CD4-positive, alpha-beta T cell treated with Interleukin-15 for 4 hours (primary cell): ENCODE measurements around the gene ZNF598.
"Not testable (repeated sequence)": the region's sequence is repeated elsewhere in the genome, so short reads cannot be mapped to it uniquely, and the experiment has no call there.

Source experiments
- DNase-seq: peaks from one replicate; pipeline ENCODE4 v3.0.0-alpha.2; 2020; ENCODE audit warnings: low spot score

The ZNF598 gene

DNA sequence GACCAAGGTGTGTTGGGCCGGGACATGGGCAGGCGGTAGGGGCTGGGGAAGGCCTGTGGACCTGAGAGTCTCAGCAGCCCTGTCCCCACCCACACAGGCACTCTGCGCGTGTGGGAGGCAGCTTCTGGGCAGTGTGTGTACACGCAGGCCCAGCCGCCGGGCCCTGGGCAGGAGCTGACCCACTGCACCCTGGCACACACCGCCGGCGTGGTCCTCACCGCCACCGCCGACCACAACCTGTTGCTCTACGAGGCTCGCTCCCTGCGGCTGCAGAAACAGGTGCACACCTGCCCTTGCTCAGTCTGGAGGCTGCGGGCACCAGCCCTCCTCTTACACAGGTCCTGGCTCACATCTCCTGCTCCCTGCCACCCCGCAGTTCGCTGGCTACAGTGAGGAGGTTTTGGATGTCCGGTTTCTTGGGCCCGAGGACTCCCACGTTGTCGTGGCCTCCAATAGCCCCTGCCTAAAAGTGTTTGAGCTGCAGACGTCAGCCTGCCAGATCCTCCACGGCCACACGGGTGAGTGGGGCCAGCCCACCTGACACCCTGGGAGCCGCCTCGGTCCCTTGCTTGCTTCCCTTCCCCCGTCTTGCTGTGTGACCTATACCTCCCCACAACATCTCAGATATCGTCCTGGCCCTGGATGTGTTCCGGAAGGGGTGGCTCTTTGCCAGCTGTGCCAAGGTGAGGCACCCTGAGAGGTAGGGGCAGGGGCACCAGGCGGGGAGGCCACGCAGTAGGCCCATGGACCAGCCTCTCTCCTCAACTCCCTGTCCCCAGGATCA is 34.0 kb downstream of the ZNF598 start:
- no peak for DNase-seq

DNA sequence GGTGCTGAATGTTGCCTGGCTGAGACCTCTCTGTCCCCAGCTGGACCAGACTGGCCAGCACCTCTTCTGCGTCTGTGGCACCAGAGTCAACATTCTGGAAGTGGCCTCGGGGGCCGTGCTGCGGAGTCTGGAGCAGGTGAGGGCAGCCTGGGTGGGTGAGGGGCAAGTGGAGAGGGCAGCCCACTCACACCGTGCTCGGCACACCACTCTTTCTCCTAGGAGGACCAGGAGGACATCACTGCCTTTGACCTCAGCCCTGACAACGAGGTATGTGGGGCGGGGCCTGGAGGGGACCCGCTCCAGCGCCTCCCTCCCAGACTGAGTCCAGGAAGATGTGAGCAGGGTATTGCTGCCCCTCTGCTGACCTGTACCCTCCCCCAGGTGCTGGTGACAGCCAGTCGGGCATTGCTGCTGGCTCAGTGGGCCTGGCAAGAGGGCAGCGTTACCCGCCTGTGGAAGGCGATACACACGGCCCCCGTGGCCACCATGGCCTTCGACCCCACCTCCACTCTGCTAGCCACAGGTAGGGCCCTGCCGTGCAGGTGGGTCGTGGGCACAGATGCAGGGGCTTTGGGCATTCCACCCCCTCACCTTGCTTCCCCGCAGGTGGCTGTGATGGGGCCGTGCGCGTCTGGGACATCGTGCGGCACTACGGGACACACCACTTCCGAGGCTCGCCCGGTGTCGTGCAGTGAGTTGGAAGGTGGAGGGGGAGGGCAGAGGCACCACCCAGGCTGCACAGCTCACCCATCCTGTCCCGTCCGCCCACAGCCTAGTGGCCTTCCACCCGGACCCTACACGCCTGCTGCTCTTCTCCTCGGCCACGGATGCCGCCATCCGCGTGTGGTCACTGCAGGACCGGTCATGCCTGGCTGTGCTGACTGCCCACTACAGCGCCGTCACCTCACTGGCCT is 35.2 kb downstream of the ZNF598 start:
- no peak for DNase-seq

DNA sequence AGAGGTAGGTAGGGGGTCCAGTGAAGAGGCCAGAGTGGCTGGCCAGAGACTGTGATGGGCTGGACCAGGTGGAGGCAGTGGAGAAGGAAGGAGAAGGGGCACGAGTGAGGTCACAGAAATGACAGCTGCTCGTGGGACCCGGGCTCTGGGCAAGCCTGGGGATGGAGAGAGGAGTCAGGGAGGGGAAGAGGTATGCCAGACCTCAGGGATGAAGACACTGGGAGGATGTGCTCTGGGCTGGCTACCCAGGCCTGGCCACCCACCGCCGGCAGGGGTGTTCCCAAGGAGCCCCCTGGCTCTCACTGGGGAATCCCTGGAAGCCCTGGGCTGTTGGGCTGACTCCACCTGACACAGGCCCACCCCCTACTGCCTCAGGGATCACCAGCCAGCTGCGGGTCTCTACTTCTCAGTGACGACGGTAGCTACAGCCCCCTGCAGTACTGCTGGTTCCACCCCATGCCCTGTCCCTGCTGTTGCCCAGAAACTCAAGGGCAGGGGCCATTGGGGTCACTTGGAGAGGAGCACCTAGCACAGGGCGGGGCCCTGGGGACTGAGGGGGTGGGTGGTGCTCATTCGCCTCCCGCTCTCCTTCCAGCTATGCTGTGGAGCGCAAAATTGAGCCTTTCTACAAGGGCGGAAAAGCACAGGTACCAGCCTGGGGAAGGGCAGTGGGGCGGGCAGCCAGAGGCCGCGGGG is 36.0 kb downstream of the ZNF598 start:
- no peak for DNase-seq

DNA sequence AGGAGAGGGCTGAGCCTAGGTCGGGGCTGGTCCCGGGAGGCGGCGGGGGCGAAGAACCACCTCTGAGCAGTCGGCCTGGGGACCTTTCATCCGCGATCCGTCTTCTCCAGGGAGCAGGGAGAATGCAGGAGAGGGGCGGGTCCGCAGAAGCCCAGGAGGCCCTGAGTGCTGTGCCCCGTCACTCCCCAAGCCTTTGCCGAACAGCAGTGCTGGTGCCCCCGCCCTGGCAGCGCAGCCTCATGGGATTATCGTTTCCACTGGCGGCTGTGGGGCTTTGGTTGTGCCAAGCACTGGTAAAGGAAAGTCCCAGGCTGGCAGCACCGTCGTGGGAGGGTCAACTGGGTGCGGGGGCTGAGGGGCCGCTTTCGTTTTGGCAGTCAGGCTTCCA is 37.1 kb downstream of the ZNF598 start:
- no peak for DNase-seq

DNA sequence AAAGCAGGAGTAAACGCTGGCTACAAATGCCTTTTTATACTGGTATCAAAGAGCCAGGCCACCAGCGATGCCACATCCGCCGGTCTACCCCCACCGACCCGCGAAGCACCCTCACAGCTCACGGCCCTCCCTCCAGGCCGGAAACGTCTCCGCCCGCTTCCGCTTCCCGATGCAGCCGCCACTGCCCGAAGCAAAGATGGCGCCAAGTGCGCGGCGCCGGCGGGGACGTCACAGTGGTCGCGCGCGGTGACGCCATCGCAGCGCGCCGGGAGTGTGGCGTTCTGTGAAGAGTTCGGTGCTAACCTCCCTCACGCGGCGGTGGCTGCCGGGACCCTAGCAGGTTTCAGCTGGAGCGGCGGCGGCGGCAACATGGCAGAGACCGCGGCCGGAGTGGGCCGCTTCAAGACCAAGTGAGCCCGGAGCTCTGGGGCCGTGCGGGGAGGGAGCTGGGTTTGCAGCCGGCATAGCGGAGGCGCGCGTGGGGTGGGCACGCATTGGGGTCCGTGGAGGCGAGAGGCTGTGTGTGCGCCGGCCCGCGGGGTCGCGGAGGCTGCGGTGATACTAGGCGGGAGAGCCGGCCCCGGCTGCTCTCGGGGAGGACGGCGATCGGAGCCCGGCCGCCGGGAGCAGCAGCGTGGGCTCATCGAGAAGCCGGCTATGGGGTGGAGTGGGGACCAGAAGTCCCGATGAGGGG is 37.7 kb downstream of the ZNF598 start, which contains the start of gene TBL3:
Gene TBL3, plus strand, starts transcription at position 258 of the 694 bp plus-strand sequence. Its CDS starts 112 bp downstream, at position 370.
- DNase-seq: peak; percentile 96

DNA sequence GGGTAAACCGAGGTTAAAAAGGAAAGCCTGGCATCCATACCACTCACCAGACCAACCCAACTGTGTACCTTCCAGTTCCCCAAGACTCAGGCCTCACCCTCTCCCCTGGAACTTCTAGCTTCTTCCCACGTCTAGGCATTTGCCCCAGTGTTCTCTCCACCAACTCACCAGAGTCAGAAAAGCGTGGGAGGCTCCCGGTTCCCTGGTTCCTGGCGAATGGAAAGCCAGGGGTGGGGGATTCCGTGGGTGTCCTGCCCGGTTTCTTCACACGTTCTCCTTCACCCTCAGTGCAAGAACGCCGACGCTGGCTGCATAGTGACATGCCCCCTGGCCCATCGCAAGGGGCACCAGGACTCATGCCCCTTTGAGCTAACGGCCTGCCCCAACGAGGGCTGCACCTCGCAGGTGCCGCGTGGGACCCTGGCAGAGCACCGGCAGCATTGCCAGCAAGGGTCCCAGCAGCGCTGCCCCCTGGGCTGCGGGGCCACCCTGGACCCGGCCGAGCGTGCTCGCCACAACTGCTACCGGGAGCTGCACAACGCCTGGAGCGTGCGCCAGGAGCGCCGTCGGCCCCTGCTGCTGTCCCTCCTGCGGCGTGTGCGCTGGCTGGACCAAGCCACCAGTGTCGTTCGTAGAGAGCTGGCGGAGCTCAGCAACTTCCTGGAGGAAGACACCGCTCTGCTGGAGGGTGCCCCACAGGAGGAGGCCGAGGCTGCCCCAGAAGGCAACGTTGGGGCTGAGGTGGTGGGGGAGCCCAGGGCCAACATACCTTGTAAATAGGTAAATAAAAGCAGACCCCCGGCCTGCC is 41.3 kb downstream of the ZNF598 start:
- DNase-seq: no peak

DNA sequence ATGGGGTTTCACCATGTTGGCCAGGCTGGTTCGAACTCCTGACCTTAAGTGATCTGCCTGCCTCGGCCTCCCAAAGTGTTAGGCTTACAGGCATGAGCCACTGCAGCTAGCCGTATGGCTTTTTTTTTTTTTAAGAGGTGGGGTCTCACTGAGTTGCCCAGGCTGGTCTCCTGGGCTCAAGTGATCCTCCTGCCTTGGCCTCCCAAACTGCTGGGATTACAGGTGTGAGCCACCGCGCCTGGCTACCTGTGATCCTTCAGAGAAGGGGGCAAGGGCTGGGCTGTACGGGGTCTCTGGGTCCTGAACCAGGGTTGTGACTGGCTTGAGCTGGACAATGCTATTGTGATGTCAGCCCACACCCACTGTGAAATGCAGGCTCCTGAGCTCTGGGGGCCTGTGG is 43.2 kb downstream of the ZNF598 start, which contains the start of gene RNF151:
Gene RNF151, plus strand, starts transcription at position 397 of the 400 bp plus-strand sequence. CDS start 26 bp downstream, outside the sequence.
- DNase-seq: no peak

DNA sequence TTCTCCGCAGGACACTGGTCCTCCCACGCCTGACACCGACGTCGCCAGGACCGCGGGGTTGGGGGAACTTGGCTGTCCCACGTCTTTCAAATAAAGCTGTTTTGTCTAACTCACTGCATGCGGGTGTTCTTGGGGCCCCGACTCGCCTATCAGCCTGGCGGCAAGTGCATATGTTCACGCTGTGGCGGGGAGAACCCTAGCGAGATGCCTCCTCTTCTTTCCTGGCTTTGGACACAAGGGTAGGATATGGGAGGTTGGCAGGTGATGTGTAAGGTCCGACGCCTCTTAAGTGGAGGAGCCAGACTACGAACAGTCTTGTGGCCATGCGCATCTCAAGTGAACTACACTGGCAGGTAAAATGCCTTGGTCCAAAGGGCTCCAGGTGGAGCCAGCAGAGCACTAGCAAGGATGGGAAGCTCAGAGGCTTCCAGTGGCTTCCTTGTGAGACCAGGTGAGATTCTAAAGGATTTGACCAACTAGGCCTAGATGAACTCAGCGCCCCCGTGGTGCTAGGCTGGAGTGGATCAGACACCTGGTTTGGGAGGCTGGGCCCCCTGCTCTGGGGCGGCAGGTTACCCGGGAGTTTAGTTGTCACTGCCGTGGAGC is 44.1 kb downstream of the ZNF598 start:
- no peak for DNase-seq

DNA sequence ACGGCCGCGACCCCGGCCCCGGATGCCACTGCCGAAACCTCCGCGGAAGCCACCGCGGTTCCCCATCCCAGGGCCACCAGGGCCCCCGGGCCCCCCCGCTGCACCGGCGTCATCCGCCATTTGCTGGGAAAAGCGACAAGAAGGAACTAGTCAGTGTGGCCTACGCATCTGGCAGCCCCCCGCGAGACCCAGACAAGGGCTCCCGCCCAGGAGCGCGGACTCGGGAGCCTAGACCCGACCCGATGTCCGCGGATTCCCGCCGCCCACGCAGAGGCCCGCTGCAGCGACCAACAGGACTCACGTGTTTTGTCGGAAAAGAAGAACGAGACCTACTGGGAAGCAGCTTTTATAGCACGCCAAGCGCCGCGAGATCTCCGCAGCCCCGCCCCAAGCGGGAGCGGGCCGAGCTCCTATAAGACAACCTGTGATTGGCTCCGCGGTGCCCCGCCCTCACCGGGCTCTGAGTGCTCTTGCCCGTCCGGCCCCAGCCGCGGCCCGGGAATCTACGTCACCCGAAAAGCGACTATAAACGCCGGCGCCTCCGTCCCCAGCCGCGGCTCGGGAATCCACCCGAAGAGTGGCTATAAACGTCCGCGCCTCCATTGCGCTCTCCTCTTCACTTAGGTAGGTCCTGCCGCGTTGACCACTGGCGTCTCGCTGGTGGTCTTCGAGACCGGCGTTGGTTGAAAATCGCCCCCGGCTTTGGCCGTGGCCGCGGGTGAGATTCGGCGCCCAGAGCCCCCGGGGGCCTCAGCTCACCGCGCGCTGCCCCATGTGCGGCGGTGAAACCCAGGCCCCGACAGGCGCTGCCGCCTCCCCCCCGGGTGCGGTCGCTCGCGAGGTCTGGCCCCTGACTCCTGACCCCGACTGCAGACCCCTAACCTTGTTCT is 44.9 kb downstream of the ZNF598 start, which contains the start of gene RPS2:
Gene RPS2, minus strand, starts transcription at position 321 of the 890 bp plus-strand sequence. Its CDS starts 201 bp downstream, at position 120.
- peak; percentile 99 for DNase-seq

DNA sequence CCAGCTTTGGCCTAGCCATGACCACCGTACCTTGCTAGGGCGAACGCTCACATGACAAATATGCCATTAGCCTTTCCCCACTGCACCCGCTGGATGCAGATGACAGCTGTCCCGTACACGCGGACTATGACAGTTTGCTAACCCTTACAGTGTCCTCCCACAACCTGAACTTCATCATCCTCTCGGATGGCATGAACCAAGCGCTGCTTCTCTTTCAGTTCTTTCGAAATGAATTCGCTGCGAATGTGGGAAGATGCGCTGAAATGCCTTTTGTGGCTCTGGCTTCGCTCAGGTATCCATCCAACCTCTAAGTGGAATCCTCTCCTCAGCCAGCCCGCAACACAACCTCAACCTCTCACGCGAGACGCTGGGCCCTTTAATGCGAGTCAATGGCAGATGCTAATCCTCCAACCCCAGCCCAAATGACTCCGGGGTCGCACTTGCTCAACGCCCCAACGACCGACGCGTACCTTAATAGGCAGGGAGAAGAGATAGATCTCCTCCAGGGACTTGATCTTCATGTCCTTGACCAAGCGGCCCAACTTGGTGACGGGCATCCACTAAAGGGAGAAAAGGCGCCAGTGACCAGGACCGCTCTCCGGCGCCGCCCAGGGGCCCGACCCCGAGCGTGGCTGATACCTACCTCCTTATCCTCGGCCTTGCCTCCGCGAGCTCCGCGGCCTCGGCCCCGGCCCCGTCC is 45.7 kb downstream of the ZNF598 start:
- DNase-seq: peak; percentile 36

DNA sequence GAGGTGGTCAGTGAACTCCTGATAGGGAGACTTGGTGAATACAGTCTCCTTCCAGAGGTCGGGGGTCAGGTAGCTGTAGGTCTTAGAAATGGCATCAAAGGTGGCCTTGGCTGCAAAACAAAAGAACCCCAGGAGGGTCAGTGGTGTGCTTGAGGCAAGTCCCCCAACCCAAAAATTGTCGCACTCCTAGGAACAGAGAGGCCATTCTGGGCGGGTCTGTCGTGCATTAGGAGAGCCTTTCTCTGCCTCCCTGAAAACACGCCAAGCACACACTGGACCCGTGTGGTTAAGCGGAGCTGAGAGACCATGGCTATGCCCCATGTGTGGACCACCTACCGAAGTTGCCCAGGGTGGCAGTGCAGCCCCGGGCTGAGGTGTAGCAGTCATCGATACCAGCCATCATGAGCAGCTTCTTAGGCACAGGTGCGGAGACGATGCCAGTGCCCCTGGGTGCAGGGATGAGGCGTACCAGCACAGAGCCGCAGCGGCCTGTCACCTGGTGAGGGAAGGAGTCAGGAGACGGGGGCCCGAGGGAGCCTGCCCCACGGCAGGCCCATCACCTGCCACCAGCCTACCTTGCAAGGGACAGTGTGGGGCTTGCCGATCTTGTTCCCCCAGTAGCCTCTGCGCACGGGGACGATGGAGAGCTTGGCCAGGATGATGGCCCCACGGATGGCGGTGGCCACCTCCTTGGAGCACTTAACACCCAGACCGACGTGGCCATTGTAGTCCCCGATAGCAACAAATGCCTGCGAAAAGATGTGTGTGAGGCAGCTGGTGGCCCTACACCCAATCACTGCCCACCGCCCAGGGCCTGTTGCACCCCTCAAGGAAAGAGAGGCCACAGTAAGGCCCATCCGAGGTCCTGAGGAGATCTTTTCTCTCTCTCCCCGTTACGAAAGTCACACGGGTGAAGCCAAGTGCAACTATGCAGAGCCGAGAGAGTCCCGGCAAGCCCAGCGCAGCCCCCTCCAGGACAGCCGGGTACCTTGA is 47.2 kb downstream of the ZNF598 start:
- not testable (repeated sequence) for DNase-seq

DNA sequence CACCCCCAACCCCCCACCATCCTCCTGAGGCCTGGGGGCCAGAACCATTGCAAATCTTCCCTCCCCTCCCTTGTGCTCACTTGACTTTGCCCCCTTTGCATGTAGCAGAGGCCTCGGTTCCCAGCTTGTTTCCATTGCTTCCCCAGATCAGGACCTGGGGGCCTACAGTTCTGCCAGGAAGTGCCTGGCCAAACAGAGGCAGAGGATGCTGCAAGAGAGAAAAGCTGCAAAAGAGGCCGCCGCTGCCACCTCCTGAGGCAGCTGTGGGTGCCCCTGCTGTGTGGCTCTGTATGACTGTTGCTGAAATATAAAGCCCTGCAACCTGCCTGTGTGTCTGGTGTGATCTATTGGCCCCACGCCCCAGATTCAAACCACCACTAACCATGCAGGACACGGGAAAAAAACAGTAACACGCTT is 48.0 kb downstream of the ZNF598 start:
- DNase-seq: no peak

DNA sequence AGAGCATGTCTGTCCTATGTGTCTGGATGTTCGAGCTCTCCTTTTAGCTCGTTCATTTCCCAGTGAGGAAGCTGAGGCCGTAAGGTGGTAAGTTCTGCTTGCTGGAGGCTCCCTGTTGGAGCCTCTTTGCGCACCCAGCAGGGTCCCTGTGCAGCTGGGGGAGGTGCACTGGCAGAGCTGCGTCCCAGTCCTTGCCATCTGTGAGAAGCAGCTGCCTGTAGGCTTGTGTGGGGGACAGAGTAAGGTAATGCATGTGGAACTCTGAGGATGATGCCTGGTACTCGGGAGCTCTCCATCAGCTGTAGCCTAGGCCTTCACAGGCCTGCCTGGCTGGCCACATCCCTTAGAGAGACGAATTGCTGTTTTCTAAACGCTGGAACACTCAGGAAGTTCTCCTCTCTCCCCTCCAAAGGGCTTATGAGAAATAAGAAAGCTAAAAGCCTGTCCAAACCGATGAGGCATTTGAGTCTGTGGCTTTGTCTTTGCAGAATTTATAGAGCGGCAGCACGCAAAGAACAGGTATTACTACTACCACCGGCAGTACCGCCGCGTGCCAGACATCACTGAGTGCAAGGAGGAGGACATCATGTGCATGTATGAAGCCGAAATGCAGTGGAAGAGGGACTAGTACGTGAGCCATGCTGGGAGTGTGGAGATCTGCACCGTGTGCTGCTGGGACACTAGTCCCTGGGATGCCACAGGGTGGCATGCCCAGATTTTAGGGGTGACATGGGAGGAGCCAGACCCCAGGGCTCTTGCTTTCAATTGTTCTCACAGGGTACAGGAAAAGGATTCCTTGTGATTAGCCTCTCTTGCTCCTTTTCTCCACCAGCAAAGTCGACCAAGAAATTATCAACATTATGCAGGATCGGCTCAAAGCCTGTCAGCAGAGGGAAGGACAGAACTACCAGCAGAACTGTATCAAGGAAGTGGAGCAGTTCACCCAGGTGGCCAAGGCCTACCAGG is 48.7 kb downstream of the ZNF598 start:
- no peak for DNase-seq

DNA sequence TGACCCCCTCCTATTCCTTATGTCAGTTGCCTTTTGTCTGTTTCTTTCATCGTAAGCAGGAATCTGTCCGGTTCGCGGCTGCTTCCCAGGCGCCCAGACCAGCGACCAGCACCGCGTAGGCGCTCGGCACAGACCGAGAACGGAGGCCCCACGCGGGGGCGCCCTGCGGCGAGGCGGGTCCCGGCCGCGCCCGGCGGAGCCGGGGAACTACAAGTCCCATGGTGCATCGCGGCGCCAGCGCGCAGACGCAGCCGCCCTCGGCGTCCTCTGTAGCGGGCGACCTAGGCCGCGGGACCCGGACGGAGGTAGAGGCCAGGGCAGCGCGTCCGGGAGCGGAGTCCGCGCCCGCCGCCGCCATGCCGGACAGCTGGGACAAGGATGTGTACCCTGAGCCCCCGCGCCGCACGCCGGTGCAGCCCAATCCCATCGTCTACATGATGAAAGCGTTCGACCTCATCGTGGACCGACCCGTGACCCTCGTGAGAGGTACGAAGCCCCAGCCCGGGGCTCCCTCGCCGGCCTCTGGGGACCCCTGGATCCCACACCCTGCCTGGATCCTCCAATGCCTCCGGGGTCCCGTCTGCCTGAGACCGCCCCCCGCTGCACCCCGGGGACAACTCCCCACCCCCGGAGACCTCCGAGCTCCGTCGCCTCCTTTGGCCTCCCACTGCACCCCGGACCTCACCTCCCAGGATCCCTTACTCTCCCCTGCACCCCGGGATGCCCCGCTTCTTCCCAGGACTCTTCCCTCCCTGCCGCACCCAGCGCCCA is 50.2 kb downstream of the ZNF598 start, which contains the start of gene NDUFB10:
Gene NDUFB10, plus strand, starts transcription at position 270 of the 771 bp plus-strand sequence. Its CDS starts 87 bp downstream, at position 357.
- DNase-seq: peak; percentile 89

DNA sequence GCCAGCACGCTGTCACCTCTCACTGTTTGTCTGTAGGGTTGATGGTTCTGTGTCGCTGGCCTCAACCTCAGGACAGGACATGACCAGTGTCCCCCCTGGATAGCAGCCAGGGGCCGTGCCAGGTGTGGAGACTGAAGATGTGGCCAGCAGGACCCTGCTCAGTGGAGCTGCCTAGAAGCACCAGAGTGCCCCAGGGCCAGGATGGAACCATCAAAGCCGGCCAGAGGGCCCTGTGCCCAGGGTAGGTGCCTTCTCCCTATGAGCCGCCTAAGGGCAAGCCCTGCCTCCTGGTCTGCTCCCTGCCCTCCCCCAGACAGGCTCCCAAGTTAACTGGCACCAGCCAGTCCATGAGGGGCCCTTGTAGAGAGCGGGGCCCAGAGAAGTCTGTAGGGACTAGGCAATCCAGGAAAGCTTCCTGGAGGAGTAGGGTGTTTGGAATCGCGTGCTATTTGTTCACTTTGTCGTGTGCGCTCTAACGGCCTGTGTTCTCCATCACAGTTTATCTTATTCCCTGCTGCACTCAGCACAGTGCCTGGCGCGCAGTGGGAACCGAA is 50.8 kb downstream of the ZNF598 start:
- DNase-seq: no peak
